Measurements from ENCODE around the gene ZDHHC4.

The ZDHHC4 gene

DNA sequence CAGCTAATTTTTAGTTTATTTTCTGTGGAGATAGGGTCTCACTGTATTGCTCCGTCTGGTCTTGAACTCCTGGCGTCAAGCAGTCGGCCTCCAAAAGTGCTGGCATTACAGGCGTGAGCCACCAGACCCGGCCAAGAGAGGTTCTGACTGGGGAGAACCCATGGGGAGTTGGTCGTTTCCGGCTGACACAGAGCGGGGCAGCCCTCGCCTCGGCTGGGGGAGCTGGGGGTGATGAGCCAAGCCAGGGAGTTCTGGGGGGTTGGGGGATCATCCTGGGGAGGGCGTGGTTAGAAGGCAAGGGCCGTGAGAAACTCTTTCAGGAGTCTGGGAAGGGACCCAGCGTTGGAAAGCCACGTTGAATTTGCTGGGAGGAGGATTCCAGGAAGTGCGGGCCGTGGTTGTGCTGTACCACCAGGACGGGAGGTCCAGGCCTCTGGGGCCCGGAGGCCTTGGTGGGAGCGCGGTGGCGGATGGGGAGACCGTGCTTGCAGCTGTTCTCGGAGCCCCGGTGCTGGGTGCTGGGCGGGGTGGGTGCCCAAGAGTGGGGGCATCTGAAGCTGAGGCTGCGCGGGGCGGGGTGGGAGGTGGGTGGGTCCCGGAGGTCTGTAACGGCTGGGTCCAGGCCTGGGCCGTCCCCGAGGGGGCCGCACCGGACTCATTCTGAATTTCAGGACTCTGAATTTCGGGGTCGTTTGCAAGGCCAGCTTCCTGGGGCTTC is 29.8 kb downstream of the ZDHHC4 start:
- no peak for DNase-seq (ENCODE audit: low spot score)

DNA sequence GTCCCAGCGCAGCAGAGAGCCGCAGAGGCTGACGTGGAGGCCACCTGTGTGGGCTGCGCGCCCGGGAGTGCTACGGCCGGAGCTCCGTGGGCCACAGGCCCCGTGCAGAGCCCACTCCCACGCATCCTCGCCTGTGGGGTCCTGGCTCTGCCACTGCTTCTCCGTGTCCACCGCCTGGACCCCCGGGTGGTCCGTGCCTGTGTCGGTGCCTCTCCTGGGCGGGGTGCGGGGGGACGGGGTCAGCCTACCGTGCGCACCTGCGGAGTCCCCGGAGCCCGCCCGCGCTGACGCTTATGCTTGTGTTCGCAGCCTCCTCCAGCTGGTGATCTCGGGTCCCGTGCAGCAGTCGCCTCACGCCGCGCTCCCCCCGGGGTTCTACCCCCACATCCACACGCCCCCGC is 30.4 kb downstream of the ZDHHC4 start:
- DNase-seq (ENCODE audit: low spot score): no peak

DNA sequence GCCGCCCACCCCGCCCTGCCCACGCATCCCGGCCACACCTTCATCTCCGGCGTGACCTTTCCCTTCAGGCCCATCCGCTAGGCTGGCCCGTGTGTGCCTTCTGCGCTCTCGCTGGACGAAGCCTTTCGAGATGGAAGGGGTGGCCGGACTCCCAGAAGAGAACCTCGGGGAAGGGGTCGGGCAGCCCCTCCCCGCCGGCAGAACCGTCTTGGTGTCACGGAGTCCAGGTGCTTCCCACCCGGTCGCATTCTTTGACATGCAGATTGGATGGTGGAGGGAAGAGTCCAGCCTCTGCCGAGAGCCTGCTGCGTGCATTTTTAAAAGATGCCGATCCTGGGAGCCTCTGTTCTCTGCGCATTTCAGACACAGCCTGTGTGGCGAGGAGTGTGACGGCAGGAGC is 30.8 kb downstream of the ZDHHC4 start:
- DNase-seq (ENCODE audit: low spot score): no peak

DNA sequence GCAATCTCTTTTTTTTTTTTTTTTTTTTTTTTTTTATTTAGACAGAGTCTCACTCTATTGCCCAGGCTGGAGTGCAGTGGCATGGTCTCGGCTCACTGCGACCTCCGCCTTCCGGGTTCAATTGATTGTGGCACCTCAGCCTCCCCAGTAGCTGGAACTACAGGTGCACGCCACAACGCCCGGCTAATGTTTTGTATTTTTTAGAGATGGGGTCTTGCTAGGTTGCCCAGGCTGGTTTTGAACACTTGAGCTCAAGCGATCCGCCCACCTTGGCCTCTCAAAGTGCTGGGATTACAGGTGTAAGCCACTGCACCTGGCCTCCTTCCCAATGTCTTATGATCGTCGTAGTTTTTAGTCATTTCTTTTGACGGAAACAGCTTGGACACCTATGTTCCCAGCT is 31.5 kb downstream of the ZDHHC4 start:
- no peak for DNase-seq (ENCODE audit: low spot score)

DNA sequence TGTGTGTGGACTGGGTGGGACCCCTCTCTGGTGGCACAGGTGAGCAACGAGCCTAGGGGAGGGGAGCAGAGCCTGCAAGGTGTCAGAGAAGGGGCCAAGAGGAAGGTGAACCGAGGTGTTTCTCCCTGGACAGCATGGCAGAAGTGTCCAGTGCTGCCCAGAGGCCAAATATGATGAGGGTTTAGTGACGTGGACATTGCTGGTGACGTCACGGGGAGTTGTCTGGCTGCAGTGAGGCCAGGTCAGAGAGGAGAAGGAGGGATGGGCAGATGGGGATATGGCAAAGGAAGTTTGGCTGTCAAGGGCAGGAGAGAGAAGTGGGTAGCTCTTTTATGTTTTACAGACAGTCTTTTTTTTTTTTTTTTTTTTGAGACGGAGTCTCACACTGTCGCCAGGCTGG is 35.6 kb downstream of the ZDHHC4 start:
- DNase-seq (ENCODE audit: low spot score): no peak

DNA sequence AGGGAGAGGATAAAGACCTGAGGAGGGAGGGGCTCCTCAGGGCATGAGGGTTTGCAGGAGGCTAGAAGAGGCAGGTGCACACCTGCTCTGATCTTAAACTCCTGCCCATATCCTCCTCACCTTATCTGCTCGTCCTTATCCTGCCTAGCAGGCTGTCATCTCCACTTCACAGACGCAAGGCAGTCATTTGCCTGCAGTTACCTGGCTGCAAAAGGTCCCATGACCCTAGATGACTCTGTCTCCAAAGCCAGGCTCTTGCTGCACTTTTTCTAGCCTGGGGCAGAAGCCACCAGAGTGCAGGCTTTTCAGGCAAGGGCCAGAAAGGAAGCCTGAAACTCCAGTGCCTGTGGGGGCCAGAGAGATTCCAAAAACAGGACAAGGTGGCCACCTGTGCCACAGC is 36.5 kb downstream of the ZDHHC4 start:
- no peak for DNase-seq (ENCODE audit: low spot score)

DNA sequence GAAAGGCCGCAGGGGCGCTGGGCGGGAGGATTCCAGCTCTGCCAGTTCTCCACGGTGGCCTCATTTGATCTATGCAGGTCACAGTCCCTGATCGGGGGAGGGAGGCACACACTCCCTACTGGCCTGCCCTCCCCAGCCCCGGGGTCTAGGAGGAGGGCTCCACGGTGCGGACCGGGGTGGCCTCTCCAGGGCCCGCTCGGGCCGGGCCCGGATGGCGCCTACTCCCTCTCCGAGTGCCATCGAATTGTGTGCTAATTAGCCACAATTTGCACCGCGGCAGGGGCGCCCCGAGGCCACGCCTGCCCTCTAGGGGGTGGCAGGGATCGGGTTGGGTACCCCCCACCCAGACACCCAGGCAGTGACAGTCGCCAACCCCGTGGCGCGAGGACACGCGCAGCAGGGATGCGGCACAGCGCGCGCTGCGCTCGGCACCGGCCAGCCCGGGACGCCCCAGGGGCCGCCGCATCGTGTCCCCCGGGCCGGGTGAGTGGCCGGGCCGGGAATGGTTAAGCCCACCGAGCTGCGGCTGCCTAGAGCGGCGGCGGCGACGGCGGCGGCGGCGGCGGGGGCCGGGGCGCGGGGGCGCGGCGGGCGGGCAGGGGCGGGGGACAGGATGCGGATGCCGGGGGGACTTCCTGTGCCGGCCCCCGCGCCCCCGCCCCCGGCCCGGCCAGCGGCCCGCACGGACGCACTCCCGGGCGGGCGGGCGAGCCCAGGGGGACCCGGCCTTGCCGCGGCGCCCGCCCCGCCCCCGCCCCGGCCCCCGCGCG is 37.9 kb downstream of the ZDHHC4 start, which contains the start of gene ZNF853:
Gene ZNF853 (plus strand): TSS at position 658 of the 770 bp plus-strand sequence. CDS start 565 bp downstream, outside the sequence.
- DNase-seq (ENCODE audit: low spot score): no peak

DNA sequence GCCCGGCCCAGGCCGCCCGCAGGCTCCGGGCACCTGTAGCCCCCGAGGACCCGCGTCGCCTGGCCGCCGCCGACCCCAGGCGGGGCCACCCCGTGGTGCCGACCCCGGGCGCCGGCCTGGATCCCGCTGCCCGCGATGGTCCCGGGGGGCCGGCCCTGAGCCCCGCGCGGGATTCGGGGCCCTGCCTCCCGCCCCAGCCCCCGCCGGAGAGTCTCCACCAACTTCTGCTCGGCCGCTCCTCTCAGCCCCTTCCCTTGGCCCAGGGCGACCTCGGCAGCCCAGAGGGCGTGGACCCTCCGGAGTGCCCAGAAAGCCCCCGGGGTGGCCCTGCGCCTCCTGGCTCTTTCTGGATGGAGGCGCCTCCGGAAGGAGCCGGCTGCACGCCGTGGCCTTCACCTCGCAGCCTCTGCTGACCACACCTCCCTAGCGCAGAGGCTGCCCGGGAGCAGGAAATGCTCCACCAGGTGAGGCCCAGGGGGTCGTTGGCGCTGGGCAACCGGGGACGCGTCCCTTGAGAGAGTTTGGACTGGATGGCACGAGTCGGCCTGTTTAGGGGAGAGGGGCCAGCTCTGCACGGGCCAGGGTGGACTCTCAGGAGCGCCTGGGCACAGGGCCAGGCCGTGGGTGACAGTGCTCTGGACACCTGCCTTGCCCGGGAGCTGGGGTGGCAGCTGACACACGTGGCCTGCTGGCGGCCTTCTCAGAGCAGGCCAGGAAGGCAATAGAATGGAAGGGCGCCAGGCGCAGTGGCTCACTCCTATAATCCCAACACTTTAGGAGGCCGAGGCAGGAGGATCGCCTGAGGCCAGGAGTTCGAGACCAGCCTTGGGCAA is 38.7 kb downstream of the ZDHHC4 start:
- DNase-seq (ENCODE audit: low spot score): no peak

DNA sequence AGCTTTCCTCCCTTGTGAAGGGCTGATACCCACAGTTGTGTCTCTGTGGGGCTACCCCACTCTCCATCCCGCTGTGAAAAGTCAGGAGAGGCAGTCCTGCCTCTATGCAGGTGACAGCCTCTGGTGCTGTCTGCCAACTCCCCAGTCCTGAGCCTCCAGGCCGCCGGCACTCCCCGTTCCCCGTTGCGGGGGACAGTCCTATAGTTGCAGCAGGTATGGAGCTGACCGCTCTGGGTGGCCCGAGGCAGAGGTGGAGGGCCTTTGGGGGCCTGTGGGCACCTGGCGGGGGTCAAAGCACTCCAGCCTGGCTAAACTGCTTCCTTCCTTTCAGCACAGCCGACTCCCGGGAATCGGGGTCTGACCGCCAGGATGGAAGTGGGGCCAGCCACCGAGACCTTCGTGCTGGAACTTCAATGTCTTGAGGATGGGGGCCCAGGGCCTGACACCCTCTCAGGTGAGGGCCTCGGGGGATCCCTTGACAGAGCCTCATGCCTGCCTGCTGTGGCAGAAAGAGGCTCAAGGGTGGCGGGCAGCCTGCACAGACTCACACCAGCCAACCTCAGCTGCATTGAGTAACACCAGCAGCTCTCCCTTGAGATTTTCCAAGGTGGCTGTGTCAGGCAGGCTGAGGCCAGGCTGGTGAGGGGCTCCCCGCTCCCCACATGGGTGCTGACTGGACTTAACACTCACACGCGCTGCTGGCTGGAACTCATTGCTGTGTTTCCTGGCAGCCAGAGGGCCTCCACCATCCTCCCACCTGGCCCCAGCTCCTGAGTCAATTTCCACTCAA is 39.8 kb downstream of the ZDHHC4 start:
- no peak for DNase-seq (ENCODE audit: low spot score)

DNA sequence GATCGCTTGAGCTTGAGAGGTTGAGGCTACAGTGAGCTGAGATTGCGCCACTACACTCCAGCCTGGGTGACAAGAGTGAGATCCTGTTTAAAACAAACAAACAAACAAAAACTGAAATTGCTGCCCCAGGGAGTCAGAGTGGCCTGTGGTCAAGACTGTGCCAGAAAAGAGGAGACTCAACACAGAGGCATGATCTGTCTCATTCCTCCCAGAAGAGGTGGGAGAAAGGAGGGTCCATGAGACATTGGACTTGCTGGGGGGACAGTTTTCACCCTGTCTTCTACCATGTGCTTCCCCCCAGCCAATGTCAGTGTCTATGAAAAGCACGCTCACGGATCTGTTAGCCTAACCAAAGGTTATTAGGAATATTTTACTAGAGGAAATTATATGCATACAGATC is 41.4 kb downstream of the ZDHHC4 start:
- DNase-seq (ENCODE audit: low spot score): no peak

DNA sequence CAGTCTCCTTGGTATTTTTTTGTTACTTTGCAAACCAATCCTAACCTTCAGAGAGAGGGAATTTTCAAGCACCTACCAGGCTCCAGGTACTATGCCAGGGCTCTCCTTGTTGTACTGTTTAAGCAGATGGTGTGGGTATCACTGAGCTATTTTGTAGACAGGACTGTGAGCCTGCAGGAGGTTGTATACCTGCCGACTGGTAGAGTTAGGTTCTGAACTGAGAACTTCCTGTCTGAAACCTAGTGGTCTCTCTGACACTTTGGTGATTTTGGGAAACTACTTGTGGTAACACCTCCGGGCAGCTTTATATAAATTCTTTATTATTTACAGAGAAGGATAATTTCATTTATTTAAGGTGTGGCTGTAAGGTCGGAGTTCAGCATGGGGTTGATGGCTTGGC is 42.7 kb downstream of the ZDHHC4 start:
- no peak for DNase-seq (ENCODE audit: low spot score)

DNA sequence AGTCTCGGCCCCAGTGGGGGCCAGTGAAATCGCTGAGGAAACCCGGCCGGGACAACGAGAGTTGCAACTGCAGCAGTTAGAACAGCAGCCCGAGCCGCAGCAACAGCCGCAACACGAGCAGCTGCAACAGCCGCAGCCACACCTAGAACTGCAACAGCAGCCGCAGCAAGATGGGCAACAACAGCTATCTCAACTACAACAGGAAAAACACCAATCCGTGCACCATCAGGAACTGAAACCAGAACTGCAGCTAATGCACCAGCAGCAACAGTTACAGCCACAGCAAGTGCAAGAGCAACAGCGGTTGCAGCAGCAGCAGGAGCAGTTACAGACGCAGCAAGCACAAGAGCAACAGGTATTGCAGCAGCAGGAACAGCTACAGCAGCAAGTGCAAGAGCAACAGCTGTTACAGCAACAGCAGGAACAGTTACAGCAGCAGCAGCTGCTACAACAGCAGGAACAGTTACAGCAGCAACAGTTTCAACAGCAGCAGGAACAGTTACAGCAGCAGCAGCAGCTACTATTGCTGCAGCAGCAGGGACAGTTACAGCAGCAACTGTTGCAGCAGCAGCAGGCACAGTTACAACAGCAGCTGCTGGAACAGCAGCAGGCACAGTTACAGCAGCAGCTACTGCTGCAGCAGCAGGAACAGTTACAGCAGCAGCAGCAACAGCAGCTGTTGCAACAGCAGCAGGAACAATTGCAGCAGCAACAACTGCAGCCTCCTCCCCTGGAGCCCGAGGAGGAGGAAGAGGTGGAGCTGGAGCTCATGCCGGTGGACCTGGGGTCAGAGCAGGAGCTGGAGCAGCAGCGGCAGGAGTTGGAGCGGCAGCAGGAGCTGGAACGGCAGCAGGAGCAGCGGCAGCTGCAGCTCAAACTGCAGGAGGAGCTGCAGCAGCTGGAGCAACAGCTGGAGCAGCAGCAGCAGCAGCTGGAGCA is 44.2 kb downstream of the ZDHHC4 start:
- no peak for DNase-seq (ENCODE audit: low spot score)

DNA sequence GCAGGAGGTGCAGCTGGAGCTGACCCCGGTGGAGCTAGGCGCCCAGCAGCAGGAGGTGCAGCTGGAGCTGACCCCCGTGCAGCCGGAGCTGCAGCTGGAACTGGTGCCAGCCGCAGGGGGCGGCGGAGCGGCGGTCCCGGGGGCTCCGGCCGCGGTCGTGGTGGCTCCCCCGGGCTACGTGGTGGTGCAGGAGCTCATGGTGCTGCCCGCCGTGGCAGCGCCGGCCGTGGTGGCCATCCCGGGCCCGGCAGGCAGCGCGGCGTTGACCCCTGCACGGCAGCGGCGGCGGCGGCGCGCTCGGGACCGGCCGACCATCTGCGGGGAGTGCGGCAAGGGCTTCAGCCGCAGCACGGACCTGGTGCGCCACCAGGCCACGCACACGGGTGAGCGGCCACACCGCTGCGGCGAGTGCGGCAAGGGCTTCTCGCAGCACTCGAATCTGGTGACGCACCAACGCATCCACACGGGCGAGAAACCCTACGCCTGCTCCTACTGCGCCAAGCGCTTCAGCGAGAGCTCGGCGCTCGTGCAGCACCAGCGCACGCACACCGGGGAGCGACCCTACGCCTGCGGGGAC is 45.0 kb downstream of the ZDHHC4 start:
- DNase-seq (ENCODE audit: low spot score): no peak

DNA sequence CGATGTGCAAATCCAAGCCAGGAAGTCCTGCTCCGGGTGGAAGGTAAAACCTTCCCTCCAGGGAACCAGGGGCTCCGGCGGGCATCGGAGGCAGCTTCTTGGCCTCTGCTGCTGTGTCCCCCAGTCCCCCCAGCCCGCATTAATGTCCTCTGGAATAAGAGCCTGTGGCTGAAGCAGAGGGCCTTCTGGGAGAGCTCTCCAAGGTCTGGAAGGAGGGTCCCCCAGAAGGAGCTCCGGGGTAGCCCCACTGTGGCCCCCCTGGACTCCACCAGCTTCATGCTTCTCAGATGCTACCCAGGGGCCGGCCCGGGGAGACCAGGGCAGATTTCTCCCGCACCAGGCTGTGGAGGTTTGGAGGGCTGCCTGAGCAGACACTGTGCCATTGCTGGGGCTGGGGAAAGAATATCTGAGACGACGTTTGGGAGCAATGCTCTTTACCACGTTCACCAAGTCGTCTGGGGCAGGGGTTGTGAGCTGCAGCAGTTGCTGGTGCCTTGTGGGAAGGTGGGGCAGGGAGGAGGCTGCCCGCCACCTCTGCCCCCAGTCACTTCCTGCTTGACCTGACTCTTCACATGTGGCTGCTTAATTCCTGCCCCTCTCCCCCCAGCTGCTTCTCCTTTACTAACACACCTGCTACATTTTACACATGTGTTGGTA is 46.5 kb downstream of the ZDHHC4 start:
- DNase-seq (ENCODE audit: low spot score): no peak

DNA sequence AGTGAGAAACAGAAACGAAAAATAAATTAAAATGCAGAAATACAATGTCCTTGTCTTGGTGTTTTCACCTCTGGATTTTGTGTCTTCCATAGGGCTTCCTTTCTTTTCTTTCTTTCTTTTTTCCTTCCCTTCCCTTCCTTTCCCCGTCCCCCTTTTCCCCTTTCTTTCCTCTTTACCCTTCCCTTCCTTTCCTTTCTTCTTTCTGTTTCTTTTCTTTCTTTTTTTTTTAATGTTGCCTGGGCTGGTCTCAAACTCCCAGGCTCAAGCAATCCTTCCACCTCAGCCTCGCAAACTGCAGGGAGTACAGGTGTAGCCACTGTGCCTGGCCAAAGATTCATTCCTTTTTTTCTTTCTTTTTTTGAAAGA is 47.0 kb downstream of the ZDHHC4 start:
- DNase-seq (ENCODE audit: low spot score): no peak

DNA sequence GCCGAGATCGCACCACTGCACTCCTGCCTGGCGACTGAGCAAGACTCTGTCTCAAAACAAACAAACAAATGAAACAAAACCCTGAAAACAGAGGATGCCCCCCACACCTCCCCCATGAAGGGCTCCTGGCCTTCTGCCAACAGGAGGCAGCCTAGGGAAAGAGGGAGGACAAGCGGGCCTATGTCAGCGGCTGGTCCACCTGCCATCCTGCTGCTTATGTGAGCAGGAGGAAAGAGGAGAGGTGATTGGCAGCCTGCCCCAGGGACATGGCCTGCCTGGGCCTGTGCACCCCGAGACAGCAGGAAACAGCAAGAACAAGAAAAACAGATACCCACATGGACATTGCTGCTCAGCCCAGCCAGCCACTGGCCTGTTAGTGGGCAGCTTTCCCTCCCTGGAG is 50.8 kb downstream of the ZDHHC4 start:
- DNase-seq (ENCODE audit: low spot score): no peak

DNA sequence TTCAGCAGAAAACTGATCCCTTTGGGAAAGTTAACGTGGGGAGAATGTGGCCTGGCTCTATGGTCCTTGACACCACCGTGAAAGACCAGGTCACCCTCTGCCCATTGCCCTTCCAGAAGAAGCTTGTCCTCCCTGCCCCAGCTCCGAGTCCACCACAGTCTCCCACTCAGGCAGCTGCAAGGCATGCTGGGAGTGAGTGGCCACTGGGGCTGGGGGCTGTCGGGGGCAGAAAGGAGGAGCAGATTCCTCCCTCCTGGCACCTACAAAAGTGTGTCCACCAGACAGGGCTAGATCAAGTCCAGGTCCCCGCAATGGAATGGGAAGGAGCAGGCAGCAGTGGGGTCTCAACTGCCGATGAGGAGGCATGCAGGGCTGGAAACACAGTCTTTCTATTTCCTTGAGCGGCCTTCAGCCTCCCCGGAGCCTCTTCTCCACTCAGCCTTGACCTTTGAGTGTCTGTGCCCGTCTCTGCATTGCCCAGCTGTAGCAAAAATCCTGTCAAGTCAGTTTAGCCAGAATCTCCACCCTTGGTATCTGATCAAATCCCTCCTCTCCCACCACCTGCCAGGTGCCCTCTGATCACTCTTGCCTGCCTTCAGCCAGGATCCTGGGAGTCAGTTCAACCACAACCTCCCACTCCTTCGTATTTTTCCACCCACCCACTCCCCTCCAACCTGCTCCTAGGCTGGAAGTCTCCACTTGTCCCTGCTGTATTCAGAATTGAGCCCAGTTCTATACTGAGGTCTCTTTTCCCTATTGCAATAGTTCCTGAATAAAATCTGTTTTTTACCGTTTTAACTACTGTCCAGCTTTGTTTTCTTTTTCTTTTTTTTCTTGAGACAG is 53.0 kb downstream of the ZDHHC4 start:
- DNase-seq (ENCODE audit: low spot score): no peak

DNA sequence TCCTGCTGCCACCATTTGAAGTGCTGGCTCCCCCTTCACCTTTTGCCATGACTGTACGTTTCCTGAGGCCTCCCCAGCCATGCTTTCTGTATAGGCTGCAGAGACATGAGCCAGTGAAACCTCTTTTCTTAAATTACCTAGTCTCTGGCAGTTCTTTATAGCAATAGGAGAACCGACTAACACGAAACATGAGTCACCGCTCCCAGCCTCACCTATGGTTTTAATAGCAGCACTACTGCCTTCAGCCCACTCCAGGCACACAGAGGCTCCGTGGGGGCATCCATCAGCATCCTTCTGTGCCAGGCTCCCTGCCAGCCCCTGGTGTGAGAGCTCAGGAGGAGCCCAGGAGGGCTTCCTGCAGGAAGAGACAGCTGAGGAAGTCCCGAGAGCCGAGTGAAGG is 54.4 kb downstream of the ZDHHC4 start:
- no peak for DNase-seq (ENCODE audit: low spot score)

DNA sequence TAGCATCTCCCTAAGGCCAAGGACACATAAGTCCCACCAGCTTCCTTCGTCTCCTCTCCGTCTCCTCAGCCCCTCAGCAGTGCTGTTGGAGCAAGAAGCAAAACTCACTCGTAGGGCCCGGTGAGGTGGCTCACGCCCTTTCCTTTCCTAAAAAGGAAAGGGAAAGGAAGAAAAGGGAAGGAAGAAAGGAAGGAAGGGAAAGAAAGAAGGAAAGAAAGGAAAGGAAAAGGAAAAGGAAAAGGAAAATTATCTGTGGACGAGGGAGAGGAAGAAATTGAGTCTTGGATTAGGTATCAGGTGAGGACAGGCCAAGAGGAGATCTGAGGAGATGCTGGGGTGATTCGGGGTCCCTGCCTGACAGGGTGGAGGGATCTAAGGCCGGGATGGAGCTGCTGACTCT is 56.8 kb downstream of the ZDHHC4 start:
- DNase-seq (ENCODE audit: low spot score): no peak

Data from hematopoietic multipotent progenitor cell treated with erythropoietin and hydrocortisone succinate and interleukin-3 and kit ligand, for 15 days (in vitro differentiated cells).